Spinal cord (tissue), 10 donors: ENCODE data around the gene TAF5L. TPM values are rescaled to one million over a fixed set of nuclear protein-coding genes. Genes with fewer than 3 reads are reported as not detected.

Experiments
- DNase-seq, 6 donors: peaks; one replicate each; pipeline versions ENCODE4 v3.0.0 to v3.0.0-alpha.2; 2013 to 2015; ENCODE audit warnings: low spot score in 6 of 6, low read depth in 4 of 6
- H3K27ac ChIP-seq: one replicate; pipeline ENCODE4 v1.5.1; 2013; ENCODE audit warnings: low read depth, low read length, control low read depth
- H3K27me3 ChIP-seq: one replicate; pipeline ENCODE4 v1.6.1; 2013; ENCODE audit warnings: low read length; ENCODE audit not compliant: control insufficient read depth, insufficient read depth
- H3K36me3 ChIP-seq: one replicate; pipeline ENCODE4 v1.6.1; 2013; ENCODE audit warnings: low read length; ENCODE audit not compliant: control insufficient read depth, insufficient read depth
- H3K4me1 ChIP-seq: one replicate; pipeline ENCODE4 v1.6.1; 2013; ENCODE audit warnings: low read length; ENCODE audit not compliant: control insufficient read depth, insufficient read depth
- H3K4me3 ChIP-seq: one replicate; pipeline ENCODE4 v1.5.1; 2013; ENCODE audit warnings: low read depth, low read length, control low read depth
- H3K9me3 ChIP-seq: one replicate; pipeline ENCODE4 v1.6.1; 2013; ENCODE audit warnings: low read length; ENCODE audit not compliant: control insufficient read depth, insufficient read depth
- WGBS: methylation state at CpG from one replicate; pipeline ENCODE4 v1.1.5; 2013; ENCODE audit warnings: missing lambda C conversion rate; ENCODE audit not compliant: insufficient coverage; 5-methylcytosine and 5-hydroxymethylcytosine counted together
- polyA plus RNA-seq, 2 donors: library from polyadenylated mRNA; unstranded; fragments of 120-200 nt; gene quantifications; one replicate each; pipeline ENCODE4 v1.2.1, GENCODE V29; 2013; ENCODE audit not compliant: insufficient read length in 2 of 2
- total RNA-seq, 2 donors: library from RNA; depleted of rRNA in 1 of 2; stranded (reverse); fragments of 120-200 nt in 1 of 2; fragments of >200 nt in 1 of 2; gene quantifications; one replicate each; pipeline versions ENCODE4 v1.2.3 to v1.2.4, GENCODE V29; 2013 to 2014
- donor health status: healthy.

TAF5L gene
- total and polyA plus RNA-seq, 4 donors, result 14.3 to 18.0 (median 16.9) TPM

DNA sequence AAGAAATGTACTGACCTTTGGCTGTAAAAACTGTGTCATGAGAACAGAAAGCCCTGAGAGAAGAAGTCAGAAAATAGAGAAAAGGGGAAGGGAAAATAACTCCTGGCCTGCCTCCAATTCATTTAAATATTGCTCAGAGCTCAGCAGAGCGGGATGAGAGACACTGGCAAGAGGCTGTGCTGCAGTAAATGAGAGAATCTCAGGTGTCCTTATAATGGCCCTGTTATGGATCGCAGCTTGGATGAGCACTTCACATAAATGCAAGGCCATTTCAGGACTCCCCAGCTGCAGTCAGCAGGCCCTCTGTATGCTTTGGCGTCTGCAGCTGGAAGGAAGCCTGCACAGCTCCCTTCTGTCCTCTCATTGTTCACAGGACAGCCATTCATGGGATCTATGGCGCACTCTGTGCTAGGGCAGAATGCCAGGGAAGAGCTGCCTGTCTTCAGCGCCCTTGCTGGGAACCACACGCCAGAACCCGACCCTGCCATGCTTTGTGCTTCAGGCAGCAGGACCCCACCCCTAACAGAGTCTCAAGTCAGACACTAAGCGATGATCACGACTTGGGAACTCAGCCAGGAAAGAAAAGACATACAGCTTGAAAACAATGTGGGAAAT, 46.8 kb downstream of the TAF5L start:
- peak; percentile 78 to 97 (median 82) for DNase-seq
- Histone ChIP-seq H3K27ac (peak overlapping the region; percentile 49), H3K4me1 (peaks cover 21% of the 10 kb centered on the region), H3K4me3 (peak overlapping the region; percentile 5), H3K27me3 (no peaks in the 10 kb centered on the region), H3K36me3 (no peaks in the 10 kb centered on the region), H3K9me3 (no peaks in the 10 kb centered on the region)
- 5% methylated on average over 7 of the region's 9 CpGs for WGBS

DNA sequence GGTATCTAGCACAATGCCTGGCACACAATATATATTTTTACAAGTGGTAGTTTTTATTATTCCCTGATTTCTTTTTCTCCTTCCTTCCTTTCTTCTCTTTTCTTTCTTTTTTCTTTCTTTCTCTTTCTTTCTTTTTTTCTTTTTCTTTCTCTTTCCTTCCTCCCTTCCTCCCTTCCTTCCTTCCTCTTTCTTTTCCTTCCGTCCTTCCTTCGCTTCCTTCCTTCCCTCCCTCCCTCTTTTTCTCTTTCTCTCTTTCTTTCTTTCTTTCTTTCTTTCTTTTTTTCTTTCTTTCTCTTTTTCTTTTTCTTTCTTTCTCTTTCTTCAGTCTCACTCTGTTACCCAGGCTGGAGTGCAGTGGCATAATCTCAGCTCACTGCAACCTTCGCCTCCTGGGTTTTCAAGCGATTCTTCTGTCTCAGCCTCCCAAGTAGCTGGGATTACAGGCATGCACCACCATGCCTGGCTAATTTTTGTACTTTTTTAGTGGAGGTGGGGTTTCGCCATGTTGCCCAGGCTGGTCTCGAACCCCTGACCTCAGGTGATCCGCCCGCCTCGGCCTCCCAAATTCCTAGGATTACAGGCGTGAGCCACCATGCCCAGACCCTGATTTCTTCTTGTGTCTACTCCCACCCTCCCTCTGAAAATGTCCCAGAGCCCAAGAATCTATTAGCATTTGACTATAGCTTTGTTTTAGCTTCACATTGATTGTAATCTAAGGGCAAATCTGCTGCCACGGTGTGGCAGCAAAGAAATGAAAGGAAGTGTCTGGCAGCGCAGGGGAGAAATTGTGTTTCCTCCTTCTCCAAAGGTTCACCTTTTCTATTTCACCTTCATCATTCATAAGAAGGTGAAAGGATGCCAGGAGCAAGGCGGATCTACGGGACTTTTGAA, 47.5 kb downstream of the TAF5L start:
- H3K27me3 ChIP-seq, result no peaks in the 10 kb centered on the region
- no peaks in the 10 kb centered on the region for H3K36me3 ChIP-seq
- peak overlapping the region; percentile 5 for H3K4me3 ChIP-seq
- H3K9me3 ChIP-seq, result no peaks in the 10 kb centered on the region
- WGBS, result 48% methylated on average over 4 of the region's 14 CpGs
- H3K27ac ChIP-seq, result peak overlapping the region; percentile 49
- no peak for DNase-seq
- H3K4me1 ChIP-seq, result peaks cover 21% of the 10 kb centered on the region

DNA sequence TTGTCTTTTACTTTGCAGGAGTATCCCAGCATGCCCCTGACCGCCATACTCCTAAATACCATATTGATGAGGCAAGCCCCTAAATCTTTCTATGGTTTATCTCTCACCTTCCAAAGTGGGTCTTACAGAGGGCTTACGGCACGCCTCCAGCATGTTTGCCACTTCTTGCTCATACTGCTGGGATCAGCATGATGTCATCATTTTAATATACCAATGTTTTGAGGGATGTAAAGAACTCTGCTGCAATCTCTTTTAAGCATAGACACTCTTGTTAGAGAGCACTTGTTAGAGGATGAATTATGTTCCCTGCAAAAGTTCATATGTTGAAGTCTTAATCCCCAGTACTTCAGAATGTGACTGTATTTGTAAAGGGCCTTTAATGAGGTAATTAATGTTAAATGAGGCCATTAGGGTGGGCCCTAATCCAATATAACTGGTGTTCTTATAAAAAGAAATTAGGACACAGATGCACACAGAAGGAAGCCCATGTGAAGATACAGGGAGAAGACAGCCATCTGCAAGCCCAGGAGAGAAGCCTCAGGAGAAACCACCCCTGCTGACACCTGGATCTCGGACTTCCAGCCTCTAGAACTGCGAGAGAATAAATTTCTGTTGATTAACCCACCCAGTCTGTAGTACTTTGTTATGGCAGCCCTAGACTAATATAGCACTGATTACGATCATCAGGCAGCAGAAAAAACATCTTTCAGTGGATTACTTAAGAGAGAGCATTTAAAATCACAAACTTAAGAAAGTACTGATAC, 51.1 kb downstream of the TAF5L start:
- no peak overlapping the region for H3K27ac ChIP-seq
- H3K4me1 ChIP-seq, result peaks cover 12% of the 10 kb centered on the region
- H3K27me3 ChIP-seq, result no peaks in the 10 kb centered on the region
- DNase-seq, result no peak
- no peak overlapping the region for H3K4me3 ChIP-seq
- no peaks in the 10 kb centered on the region for H3K9me3 ChIP-seq
- H3K36me3 ChIP-seq, result no peaks in the 10 kb centered on the region
- no CpG with 5 or more reads among the region's 6 CpGs for WGBS

GRCh38 chr1:229572286-229572685, 53.6 kb downstream of the TAF5L start:
- Histone ChIP-seq H3K27ac (no peak overlapping the region), H3K9me3 (no peaks in the 10 kb centered on the region), H3K4me1 (no peaks in the 10 kb centered on the region), H3K27me3 (no peaks in the 10 kb centered on the region), H3K4me3 (no peak overlapping the region), H3K36me3 (no peaks in the 10 kb centered on the region)
- 60% methylated on average over 1 of the region's 2 CpGs for WGBS
- no peak for DNase-seq

DNA sequence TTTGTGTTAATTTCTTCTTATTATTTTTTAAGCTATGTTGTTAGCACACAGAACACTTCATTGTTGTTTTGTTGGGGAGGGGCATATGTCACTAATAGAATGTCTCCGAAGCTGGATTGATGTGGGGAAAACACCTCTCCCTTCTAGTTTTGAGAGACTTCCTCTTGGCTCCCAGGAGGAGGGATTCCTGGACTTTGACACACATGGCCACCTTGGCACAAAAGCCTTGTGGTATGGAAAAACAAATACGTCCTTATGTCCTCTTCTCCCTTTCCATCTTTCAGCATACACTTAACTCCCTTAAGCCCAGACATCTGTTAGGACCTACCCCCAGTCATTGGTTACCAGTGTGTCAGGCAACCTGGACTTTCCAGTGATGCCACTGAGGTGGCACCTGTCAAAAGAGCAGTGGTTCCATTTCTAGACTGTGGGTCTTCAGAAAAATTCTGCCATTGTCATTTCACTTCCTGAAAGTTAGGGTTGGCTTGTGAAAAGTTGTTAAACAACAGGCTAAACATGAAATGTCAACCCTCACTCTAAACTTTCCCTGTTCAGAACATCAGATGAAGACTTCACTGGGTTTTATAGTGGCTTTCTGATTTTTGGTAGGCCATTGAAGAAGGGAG, 54.9 kb downstream of the TAF5L start:
- no peaks in the 10 kb centered on the region for H3K36me3 ChIP-seq
- DNase-seq, result no peak
- H3K4me3 ChIP-seq, result no peak overlapping the region
- 80% methylated on average over 1 of the region's 2 CpGs for WGBS
- H3K4me1 ChIP-seq, result no peaks in the 10 kb centered on the region
- no peaks in the 10 kb centered on the region for H3K9me3 ChIP-seq
- H3K27ac ChIP-seq, result no peak overlapping the region
- no peaks in the 10 kb centered on the region for H3K27me3 ChIP-seq

DNA sequence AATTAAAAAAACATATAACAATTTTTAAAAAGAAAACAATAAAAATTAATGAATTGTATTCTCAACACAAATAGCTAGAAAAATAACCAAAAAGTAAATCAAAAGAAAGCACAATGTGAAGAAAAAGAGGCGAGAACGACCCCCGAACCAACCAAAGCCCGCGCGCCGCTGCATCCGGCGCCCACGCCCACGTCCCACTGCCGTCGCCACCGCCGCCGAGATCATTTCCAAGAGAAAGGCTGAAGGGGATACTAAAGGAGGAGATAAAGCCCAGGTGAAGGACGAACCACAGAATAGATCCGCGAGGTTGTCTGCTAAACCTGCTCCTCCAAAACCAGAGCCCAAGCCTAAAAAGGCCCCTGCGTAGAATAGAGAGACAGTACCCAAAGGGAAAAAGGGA, 55.6 kb downstream of the TAF5L start:
- no peaks in the 10 kb centered on the region for H3K36me3 ChIP-seq
- H3K4me3 ChIP-seq, result no peak overlapping the region
- H3K27me3 ChIP-seq, result no peaks in the 10 kb centered on the region
- no peaks in the 10 kb centered on the region for H3K4me1 ChIP-seq
- DNase-seq, result no peak
- no peaks in the 10 kb centered on the region for H3K9me3 ChIP-seq
- 74% methylated on average over 8 of the region's 20 CpGs for WGBS
- H3K27ac ChIP-seq, result no peak overlapping the region

DNA sequence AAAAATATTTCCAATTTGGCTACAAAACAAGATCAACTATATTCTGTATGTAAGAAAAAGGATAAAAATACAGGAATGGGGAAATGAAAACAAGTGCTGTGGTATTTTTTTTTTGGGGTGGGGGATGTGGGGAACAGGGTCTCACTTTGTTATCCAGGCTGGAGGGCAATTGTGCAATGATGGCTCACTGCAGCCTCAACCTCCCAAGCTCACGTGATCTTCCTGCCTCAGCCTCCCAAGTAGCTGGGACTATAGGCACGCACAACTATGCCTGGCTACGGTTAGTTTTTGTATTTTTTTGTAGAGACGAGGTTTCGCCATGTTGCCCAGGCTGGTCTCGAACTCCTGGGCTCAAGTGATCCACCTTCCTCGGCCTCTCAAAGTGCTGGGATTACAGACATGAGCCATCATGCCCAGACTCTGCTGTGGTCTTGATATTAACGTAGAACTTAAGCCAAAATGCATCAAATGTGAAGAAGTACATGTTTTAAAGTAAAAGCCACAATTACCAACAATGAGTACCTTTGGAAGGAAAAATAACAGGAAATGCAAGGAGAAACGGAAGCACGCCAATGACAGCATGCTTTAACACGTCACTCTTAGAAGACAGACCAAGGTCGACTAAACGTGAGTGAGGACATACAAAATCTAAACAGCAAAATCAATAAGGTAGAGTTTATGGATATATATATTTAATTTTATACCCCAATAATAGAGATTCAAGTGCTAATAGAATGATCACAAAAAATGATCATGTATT, 58.6 kb downstream of the TAF5L start:
- no peaks in the 10 kb centered on the region for H3K36me3 ChIP-seq
- no peak overlapping the region for H3K27ac ChIP-seq

DNA sequence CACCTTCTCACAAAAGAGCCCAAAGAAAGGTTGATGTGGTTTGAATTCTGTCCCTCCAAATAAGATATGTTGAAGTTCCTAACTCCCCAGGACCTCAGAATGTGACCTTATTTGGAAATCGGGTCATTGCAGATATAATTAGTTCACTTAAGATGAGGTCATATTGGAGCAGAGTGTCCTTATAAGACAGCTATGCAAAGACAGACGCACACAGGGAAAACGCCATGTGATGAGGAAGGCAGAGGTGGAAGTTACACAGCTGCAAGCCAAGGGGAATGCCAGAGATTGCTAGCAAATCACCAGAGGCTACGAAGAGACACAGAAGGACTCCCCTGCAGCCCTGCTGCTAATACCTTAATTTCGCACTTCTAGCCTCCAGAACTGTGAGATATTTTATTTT, 62.2 kb downstream of the TAF5L start:
- Histone ChIP-seq H3K27ac (no peak overlapping the region), H3K4me3 (no peak overlapping the region), H3K36me3 (no peaks in the 10 kb centered on the region), H3K4me1 (peaks cover 6% of the 10 kb centered on the region), H3K9me3 (no peaks in the 10 kb centered on the region), H3K27me3 (no peaks in the 10 kb centered on the region)
- no peak for DNase-seq
- 54% methylated on average over 3 of the region's 5 CpGs for WGBS

More for the DNA sequence above, 58.6 kb downstream of the TAF5L start:
- DNase-seq, result no peak
- WGBS, result 91% methylated on average over 7 of the region's 13 CpGs
- Histone ChIP-seq H3K27me3 (no peaks in the 10 kb centered on the region), H3K4me1 (no peaks in the 10 kb centered on the region), H3K4me3 (no peak overlapping the region), H3K9me3 (no peaks in the 10 kb centered on the region)

- H3K4me3 ChIP-seq, result no peak overlapping the region
- H3K36me3 ChIP-seq, result no peaks in the 10 kb centered on the region
- H3K9me3 ChIP-seq, result no peaks in the 10 kb centered on the region
- 55% methylated on average over 5 of the region's 7 CpGs for WGBS
- no peak for DNase-seq
- H3K27ac ChIP-seq, result no peak overlapping the region
- H3K27me3 ChIP-seq, result no peaks in the 10 kb centered on the region
- peaks cover 6% of the 10 kb centered on the region for H3K4me1 ChIP-seq
Measured at GRCh38 chr1:229563241-229563640, 62.7 kb downstream of the TAF5L start.
